HT1080 (cell line): Measurements from ENCODE around the gene ZYX. TPM values are rescaled to one million over a fixed set of nuclear protein-coding genes. Genes with fewer than 3 reads are reported as not detected.
A peak's percentile ranks its signal among the peaks of the same experiment; 100 is the strongest.
"Not testable (repeated sequence)": the region's sequence is repeated elsewhere in the genome, so short reads cannot be mapped to it uniquely, and the experiment has no call there.

ENCODE experiments used
- DNase-seq: peaks from one replicate; pipeline ENCODE4 v3.0.0-alpha.2; 2015; ENCODE audit warnings: low read depth
- total RNA-seq: library from RNA; depleted of rRNA; stranded (reverse); fragments of >200 nt; shearing (Covaris generic); gene quantifications from 2 replicates; pipeline ENCODE4 v1.2.3, GENCODE V29; 2014

ZYX gene
- total RNA-seq, 1 experiment from 2014 or later: 165 TPM

DNA sequence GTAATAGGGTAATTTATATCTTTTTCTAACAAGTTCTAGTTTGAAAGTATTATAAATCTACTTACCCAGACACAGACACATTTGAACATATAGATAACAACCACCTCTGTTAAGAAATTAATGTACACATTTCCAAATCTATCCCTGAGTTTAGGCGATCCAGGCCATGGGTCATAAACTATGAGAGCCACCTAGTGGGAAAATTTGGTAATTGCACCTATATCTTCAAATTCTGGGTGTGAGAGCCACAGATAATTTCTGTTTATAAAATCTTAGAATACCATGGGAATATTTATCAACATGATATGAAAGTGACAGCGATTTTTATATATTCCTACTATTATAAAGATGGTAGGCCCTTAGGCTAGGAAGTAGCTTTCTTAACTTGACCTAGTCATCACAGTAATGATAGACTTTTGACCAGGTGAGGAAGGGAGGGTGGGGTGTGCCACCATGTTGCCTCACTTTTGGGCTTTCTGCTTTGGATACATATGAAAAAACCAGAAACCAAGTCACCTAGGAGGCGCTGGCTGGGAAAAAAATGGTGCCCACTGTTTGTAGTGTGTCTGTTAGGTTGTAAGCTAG is 35.5 kb downstream of the ZYX start:
- DNase-seq: peak; percentile 37

DNA sequence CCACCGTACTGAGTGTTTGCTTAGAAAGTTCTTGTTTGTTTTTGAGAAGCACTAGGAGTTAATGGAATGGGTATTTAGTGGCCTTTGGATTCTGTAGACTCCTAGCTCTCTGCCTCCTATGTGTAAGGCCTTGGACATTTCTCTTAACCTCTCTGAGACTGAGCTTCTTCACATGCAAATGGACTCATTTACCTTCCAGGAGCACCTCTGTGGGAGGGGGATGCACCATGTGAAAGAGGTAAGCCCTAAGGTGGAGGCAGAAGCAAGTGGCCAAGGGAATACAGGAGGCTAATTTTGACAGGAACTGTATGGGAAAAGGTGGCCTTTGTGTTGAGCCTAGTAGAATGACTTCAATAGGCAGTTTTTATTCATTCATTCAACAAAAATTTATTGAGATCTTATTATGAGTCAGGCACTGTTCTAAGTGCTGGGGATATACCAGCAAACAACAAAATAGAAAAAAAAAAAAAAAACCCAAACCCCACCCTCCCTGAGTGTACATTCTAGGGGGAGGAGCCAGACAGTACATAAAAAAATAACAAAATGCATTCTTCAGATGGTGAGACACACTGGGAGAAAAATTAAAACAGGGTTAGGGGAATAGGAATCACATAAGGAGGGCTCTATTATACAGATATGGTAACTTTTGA is 36.7 kb downstream of the ZYX start:
- no peak for DNase-seq

DNA sequence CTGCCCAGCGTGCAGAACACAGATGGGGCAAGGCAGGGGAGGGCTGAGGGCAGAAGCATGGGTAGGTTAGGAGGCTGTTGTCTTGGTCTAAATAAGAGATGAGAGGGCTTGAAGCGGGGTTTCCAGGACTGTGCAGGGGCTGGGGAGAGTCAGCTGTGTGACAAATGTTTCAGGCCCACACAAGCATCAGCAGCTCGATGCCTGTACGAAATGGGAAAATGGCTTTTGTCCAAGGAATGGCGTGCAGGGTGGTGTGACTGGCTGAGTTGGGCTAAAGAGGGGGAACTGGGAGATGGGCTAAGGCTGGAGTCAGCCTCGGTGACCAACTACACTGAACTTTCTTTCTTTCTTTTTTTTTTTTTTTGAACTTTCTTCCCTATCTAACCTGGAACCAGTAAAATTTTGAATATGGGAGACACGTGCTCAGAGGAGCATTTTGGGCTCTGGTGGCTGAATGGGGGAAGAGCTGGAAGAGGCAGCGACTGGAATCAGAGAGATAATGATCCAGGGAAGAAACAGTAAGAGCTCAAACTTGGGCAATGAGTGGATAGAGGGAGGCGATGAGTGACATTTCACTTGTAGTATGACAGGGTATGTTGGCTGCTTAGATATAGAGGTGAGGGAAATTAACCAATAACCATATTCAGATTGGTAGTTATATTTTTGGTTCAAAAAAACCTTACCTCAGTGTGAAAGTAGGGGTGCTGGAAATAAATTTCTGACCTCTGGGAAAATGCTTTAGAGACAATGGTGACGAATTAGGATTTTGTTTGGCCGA is 37.7 kb downstream of the ZYX start:
- DNase-seq: no peak

DNA sequence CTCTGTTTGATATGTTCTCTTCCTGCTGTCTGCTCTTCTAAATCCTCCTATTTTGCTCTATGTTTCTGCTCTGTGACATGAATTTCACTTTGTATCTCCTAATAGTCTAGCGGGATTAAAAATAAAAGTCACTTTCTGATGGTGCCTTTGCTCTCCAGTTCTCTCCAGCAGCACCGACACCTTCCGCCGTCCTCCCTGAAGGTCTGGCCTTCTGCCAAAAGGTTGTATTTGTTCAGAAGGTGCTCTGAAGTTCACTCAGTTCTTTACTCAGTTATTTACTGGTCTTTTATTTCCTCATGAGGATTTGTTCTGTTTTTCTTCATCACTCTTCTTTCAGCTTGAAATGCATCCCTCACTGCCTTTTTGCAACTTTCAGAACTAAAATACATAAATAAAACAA is 38.7 kb downstream of the ZYX start:
- no peak for DNase-seq

DNA sequence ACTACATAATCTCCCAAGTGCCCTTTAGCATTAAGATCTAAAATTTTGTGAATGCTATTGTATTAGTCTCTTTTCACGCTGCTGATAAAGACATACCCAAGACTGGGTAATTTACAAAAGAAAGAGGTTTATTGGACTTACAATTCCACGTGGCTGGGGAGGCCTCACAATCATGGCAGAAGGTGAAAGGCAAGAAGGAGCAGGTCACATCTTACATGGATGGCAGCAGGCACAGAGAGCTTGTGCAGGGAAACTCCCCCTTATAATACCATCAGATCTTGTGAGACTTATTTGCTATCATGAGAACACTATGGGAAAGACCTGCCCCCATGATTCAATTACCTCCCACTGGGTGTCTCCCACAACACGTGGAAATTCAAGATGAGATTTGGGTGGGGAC is 39.5 kb downstream of the ZYX start:
- not testable (repeated sequence) for DNase-seq

DNA sequence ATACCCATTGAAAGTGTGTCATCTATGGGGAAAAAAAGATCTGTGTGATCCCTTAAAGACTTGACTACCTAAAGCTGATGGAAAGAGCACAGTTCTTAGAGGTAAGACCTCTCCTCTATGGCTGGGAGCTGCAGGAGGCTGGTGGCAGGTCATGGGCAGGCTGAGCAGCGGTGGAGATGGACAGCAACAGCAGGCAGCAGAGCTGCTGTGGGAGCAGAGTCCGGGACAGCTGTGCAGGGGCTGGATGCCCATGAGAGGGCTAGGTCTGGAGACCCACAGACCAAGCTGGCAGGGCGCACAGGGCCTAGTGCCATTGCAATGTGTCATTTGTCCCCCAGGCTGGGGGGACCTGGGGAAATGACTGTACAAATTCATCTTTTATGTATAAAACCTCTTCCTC is 40.9 kb downstream of the ZYX start:
- no peak for DNase-seq

DNA sequence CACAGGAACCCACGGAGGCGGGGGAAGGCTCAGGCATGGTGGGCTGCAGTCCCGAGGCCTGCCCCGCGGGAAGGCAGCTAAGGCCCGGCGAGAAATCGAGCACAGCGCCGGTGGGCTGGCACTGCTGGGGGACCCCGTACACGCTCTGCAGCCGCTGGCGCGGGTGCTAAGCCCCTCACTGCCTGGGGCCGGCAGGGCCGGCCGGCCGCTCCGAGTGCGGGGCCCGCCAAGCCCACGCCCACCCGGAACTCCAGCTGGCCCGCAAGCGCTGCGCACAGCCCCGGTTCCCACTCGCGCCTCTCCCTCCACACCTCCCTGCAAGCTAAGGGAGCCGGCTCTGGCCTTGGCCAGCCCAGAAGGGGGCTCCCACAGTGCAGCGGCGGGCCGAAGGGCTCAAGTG is 43.3 kb downstream of the ZYX start:
- DNase-seq: not testable (repeated sequence)

DNA sequence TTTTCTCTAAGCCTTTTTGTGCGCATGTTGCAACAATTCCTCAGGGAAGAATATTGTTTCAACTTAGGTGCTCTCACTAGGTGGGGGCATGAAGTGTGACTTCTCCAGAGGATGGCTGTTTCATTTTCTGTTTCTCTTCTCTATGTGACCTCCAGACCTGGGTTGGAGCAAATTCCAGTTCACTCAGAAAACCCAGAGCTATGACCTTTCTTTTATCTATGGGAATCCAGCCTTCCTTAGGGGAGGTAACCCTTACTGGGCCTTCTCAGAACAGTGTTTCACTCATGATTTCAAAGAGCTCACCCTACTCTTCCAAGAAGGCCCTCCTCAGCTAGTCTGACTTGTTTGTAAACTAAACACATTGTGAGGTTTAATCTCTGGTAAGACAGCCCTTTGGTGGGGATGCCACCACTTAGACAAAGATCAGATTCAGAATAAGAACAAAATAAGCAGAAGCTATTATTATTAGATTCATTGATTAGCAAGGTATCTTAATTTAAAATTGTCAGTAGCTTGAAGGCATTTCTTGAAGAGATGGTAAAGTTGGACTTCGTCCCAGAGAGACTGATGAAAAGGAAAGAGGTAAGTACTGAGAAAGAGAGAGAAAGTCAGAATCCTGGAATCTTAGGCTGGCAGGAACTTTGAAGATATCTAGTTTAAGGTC is 45.5 kb downstream of the ZYX start:
- DNase-seq: no peak

DNA sequence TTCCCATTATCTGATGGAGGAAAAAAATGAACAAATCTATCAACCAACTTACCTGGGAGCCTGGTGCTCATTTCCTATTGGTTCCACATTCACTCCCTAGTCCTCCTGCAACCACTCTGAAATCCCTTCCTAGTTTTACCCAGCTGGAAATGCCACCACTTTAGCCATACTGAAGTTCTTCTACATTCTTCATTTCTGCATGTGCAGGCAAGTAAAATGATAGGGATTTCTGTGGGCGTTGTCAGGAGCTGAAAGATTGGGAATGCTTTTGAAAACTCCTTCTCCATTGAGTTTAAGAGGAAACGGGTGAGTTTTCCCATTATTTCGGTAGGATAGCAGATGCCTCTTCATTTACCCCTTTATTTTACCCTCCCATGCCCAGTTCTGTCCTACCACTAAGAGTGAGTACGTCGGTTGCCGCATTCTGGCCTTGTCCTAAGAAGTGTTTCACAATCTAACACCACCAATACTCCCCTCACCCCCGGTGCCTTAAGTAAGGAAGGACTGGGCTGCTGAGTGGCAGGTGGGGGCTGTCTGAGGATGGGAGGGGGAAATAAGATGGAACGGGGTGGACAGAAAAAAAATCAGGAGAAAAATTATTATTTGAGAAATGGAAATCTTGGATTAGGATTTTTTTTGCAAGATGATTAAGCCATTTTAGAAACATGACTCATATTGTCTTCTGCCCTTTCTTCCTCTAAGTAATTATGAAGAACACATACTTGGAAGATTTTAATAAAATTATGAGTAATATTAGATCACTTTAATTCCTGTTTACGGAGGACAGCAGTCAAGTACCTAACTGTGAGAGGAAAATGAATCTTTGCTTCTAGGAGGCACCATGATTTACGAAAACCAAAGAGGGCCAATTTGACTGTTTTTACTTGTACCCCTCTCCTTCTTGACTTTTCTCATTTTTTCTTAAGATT is 48.9 kb downstream of the ZYX start:
- no peak for DNase-seq

DNA sequence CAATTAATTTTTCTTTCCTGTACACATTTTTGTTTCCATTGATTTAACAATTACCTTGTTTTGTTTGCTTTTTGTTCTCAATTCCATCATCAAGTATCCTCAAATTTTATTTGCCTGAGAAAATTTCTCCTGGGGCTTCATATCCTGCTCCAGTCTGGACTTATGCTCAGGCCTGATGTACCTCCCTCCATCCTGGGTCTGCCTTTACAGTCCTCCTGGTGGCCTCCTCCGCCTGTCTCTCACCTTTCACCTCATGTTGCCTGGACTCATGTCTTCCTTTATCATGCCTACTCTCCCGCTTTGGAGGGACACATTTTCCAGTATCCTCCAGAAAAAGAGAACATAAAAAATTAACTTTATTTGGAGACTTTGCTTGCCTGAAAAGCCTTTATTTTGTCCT is 50.0 kb downstream of the ZYX start:
- DNase-seq: no peak

DNA sequence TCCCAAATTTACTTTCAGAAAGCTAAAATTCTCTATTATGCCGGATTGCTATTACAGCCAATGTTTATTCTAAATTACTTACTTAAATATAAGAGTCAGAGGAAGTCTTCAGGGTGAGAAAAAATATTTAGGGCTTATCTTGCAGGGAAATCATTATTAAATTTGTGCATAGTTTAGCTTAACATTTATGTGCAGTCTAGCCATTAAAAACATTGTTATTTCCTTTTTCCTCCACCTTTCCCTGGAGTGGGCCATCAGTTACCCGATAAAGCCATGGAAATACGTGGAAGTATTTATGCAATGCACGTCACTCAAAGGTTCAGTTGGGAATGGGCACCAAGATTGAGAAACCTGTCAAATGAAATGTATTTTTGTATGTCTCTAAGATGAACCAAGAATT is 52.6 kb downstream of the ZYX start:
- no peak for DNase-seq

DNA sequence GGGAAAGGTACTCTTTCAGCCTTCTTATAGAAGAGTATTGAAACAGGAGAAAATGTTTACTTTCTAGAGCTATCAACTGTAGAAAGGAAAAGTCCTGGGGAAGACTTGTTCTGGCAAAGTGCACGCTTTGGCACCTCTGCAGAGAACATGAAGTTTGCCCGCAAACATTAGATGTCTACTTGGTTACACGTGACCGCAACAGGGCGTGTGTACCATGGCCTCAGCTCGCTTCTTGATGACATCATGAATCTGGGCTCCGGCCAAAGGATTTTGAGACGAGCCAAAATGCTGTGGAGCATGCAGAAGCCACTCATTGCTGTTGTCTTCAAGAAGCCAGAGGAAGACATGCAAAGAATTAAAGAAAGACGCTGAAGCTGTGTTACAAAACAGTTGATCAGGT is 53.5 kb downstream of the ZYX start:
- DNase-seq: peak; percentile 41

DNA sequence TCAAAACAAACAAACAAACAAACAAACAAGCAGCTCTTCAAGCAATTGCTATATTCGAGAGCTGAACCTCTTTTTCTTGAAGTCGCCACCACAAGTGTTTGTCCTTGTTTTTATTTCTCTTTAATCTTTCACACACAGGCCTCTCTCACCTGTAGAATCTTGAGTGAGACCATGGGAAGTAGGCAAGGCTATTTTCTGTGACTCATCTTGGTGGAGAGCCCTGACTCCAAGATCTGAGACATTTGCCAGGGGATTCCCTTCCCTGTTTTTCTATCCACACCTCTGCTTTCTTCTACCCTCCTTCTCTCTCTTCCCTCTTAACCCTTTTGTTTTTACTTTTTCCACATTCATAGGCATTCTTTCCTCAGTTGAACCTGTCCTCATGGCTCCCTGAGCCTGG is 54.1 kb downstream of the ZYX start:
- DNase-seq: no peak

DNA sequence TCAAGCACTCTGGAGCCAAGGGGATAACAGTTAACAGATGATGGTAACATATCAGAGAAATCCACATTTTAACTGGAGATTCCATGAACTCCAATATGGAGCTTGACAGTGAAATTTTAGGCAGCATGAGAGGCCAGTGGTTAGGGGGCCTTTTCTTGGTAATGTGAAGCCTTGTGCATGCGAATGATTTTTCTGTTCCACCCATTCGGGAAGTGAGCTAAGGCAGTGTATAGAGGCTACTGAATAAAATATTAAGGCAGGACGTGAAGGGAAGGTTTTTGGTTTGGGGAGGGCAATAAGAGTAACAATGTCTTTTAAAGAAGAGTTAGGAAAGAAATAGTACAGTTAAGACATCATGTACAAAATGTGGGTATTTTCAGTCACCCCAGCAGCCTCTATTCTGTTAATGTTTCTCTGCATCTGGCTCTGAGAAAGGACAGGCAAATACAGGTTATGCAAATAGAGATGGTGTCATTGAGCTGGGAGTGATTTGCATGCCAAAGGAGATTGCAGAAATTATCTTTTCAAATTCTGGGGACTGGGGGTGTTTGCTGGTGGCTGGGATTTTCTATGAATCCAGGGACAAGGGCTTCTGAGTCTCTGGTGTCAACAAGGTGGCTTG is 55.3 kb downstream of the ZYX start:
- no peak for DNase-seq

DNA sequence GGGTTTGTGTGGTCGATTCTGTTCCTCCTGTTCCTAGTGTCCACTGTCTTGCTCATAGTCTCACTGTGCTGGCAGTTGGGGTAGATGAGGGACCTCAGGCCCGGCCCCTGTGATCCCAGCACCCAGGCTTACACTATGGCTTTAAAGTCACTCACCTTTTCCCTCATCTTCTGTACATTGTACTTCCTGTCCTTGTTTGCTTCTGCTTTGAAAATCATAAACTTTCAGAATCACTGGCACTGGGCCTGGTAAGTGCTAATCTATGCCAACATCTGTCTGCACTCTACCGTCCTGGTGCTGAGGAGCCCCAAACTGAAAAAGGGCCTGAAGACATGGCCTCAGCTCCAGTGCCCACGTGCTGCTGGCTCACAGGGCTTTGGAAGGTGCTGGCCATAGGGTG is 56.4 kb downstream of the ZYX start:
- no peak for DNase-seq

DNA sequence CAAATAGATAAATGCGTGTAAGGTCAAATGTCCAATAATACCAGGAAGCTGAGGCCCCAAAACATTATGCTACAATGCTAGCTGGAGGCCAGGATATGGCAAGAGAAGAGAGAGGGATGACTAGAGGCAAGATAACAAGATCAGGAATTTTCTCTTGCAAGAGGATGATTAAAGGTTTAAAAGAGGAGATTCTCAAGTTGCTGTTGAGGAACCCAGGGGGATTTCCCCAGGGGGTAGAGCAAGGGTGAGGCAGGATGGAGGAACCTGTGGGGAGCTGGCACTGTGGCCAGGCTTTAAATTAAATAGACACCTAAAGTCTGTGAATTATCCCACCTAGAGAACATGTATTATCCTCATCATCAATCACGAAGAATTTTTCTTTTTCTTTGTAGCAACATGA is 58.7 kb downstream of the ZYX start:
- no peak for DNase-seq
